WERI-Rb-1 (cell line): ENCODE measurements around the gene GTF3C1.

Experiments
- DNase-seq: peaks from one replicate; pipeline ENCODE4 v3.0.0-alpha.2; 2020
- H3K27ac ChIP-seq: fragments of 250-450 bp; sonication (Bioruptor Pico); 2 replicates; pipeline ENCODE4 v1.5.1; 2020; ENCODE audit warnings: mild to moderate bottlenecking, moderate library complexity
- H3K27me3 ChIP-seq: fragments of 250-450 bp; sonication (Bioruptor Pico); 2 replicates; pipeline ENCODE4 v1.5.1; 2021; ENCODE audit warnings: mild to moderate bottlenecking, low read depth, moderate library complexity; ENCODE audit not compliant: insufficient read depth, severe bottlenecking
- H3K36me3 ChIP-seq: fragments of 250-450 bp; sonication (Bioruptor Pico); 2 replicates; pipeline ENCODE4 v1.5.1; 2020; ENCODE audit warnings: mild to moderate bottlenecking, moderate library complexity
- H3K4me3 ChIP-seq: 2 replicates; pipeline ENCODE4 v1.5.1; 2011; ENCODE audit warnings: low read depth, mild to moderate bottlenecking, control low read depth, low read length
- H3K9me3 ChIP-seq: fragments of 250-450 bp; sonication (Bioruptor Pico); 2 replicates; pipeline ENCODE4 v1.5.1; 2021; ENCODE audit warnings: mild to moderate bottlenecking, moderate library complexity; ENCODE audit not compliant: severe bottlenecking
- CTCF ChIP-seq: IDR thresholded peaks from 2 replicates; pipeline ENCODE4 v1.5.1; 2011; ENCODE audit warnings: low read depth, mild to moderate bottlenecking, control low read depth, inconsistent platforms, low read length

The GTF3C1 gene

GRCh38 chr16:27485811-27486210 lies 63.9 kb downstream of the GTF3C1 start:
- Histone ChIP-seq H3K27ac (no peak overlapping the region), H3K36me3 (peaks cover 98% of the 10 kb centered on the region), H3K9me3 (no peaks in the 10 kb centered on the region), H3K4me3 (no peak overlapping the region), H3K27me3 (no peaks in the 10 kb centered on the region)
- DNase-seq: no peak
- TF ChIP-seq CTCF: no peak

- no peak for DNase-seq
- TF ChIP-seq CTCF: no peak
Observed at GRCh38 chr16:27485126-27485525, 64.6 kb downstream of the GTF3C1 start.

GRCh38 chr16:27483624-27484023 lies 66.1 kb downstream of the GTF3C1 start:
- no peak overlapping the region for H3K4me3 ChIP-seq
- no peak overlapping the region for H3K27ac ChIP-seq
- no peaks in the 10 kb centered on the region for H3K27me3 ChIP-seq
- no peak for TF ChIP-seq CTCF
- H3K36me3 ChIP-seq: peaks cover 93% of the 10 kb centered on the region
- H3K9me3 ChIP-seq: no peaks in the 10 kb centered on the region
- DNase-seq: no peak

More at GRCh38 chr16:27485126-27485525, 64.6 kb downstream of the GTF3C1 start:
- no peaks in the 10 kb centered on the region for H3K9me3 ChIP-seq
- no peak overlapping the region for H3K27ac ChIP-seq
- peaks cover 98% of the 10 kb centered on the region for H3K36me3 ChIP-seq
- no peaks in the 10 kb centered on the region for H3K27me3 ChIP-seq
- no peak overlapping the region for H3K4me3 ChIP-seq

- no peak overlapping the region for H3K4me3 ChIP-seq
- no peak overlapping the region for H3K27ac ChIP-seq
- TF ChIP-seq CTCF: no peak
- no peaks in the 10 kb centered on the region for H3K27me3 ChIP-seq
- peaks cover 93% of the 10 kb centered on the region for H3K36me3 ChIP-seq
- H3K9me3 ChIP-seq: no peaks in the 10 kb centered on the region
- DNase-seq: no peak
Observed at GRCh38 chr16:27483088-27483437, 66.7 kb downstream of the GTF3C1 start.

- no peak for DNase-seq
- Histone ChIP-seq H3K36me3 (peaks cover 93% of the 10 kb centered on the region), H3K27ac (no peak overlapping the region)
Observed at GRCh38 chr16:27482397-27483087, 67.2 kb downstream of the GTF3C1 start.

More at GRCh38 chr16:27482397-27483087, 67.2 kb downstream of the GTF3C1 start:
- no peaks in the 10 kb centered on the region for H3K27me3 ChIP-seq
- no peaks in the 10 kb centered on the region for H3K9me3 ChIP-seq
- TF ChIP-seq CTCF: no peak
- H3K4me3 ChIP-seq: no peak overlapping the region
